HG02973 (cell line): ENCODE results near the gene TCF21.
A peak's percentile ranks its signal among the peaks of the same experiment; 100 is the strongest.
"Not testable (repeated sequence)": the region's sequence is repeated elsewhere in the genome, so short reads cannot be mapped to it uniquely, and the experiment has no call there.

Experiments
- ATAC-seq: cut with Tn5 transposase; IDR thresholded peaks from one replicate; pipeline ENCODE4 v1.9.1; 2021; ENCODE audit warnings: moderate library complexity; ENCODE audit not compliant: unreplicated experiment

The TCF21 gene

DNA sequence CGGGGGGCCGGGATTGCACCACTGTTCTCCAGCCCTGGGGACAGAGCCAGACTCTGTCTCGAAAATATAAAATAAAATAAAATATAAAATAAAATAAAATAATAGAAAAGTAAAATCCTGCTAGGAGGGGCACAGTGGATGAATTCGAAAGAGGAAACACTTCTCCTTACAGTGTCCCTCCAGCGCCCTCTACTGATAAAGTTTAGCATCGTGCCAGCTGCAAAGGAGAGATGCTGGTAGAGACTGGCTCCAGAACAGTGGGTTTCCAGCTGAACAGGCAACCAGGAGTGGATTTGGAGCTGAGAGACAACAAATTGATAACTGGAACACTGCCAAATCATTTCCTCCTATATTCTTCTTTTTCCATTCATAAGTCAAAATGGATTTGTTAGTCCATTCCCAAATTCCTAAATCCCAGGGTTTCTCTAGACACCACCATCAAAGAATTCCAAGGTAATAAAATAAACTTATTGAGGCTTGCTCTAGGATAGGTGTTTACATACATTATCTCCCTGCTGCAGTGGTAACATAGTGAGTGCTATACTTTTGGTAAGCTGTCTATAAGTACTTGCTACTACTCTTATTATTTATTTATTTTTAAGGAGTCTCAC, 32.4 kb downstream of the TCF21 start:
- peak; percentile 71 for ATAC-seq

GRCh38 chr6:133923938-133924593, 35.2 kb downstream of the TCF21 start:
- peak; percentile 70 for ATAC-seq

GRCh38 chr6:133931221-133931620, 42.3 kb downstream of the TCF21 start:
- ATAC-seq: not testable (repeated sequence)

GRCh38 chr6:133936352-133936751, 47.4 kb downstream of the TCF21 start:
- not testable (repeated sequence) for ATAC-seq

DNA sequence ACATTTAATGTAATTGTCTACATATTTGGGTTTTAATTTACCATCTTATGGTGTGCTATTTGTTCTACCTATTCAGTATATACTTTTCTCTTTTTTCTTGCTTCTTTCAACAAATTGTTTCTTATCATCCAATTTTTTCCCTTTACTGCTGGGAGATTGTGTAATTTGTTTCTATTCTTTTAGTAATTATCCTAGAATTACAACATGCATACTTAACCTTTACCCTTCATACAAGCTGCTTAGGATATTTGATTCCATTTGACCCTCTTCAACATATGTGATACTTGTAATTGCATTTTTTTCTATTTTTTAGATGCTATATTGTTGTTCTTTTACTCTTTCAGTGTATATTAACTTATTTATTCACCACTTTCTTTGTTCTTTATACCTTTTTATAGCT, 49.0 kb downstream of the TCF21 start:
- ATAC-seq: no peak

DNA sequence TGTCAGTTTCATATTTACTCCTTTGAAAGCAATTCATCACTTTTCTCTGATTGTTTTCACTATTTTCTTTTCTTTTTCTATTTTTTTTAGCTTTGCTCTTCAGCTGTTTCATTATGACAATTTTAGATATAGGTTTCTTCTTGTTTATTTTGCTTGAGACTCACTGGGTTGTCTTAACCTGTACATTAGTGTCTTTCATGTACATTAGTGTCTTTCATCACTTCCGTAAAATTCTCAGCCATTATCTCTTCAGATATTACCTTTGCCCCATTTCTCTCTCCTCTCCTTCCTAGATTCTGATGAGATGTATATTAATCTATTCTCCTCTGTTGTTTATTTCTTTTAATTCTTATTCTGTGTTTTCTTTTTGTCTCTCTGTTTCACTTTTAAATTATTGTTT, 49.6 kb downstream of the TCF21 start:
- ATAC-seq: no peak

- no peak for ATAC-seq
Measured at GRCh38 chr6:133939778-133940667, 51.1 kb downstream of the TCF21 start.
